SH-SY5Y (cell line): ENCODE measurements around the gene PALD1.

Source experiments
- GATA2 ChIP-seq: IDR thresholded peaks from 2 replicates; pipeline ENCODE4 v1.6.1; 2011; ENCODE audit warnings: mild to moderate bottlenecking, low read depth, low read length
- GATA3 ChIP-seq: IDR thresholded peaks from 2 replicates; pipeline ENCODE4 v1.6.1; 2011; ENCODE audit warnings: low read depth, mild to moderate bottlenecking, low read length, moderate library complexity

GRCh38 chr10:70479626-70480238, 1.2 kb downstream of the PALD1 start:
- TF ChIP-seq GATA2: no peak
- no peak for TF ChIP-seq GATA3
